Measurements from ENCODE around the gene TOPBP1. TPM values are rescaled to one million over a fixed set of nuclear protein-coding genes. Genes with fewer than 3 reads are reported as not detected.

Gene TOPBP1
- total RNA-seq, 1 donor from 2014 or later: 18.2 TPM

- ATAC-seq: no peak
- intact Hi-C loops (cut with DNase I): no loop called here
These were observed 68.9 kb downstream of the TOPBP1 start for GRCh38 chr3:133592843-133593242.

GRCh38 chr3:133591271-133591742 lies 70.4 kb downstream of the TOPBP1 start:
- H3K9me3 ChIP-seq: no peaks in the 10 kb centered on the region
- H3K4me1 ChIP-seq: peaks cover 17% of the 10 kb centered on the region
- peaks cover 42% of the 10 kb centered on the region for H3K36me3 ChIP-seq
- intact Hi-C loops (cut with DNase I): no loop called here
- H3K27me3 ChIP-seq (ENCODE audit: low read depth): no peaks in the 10 kb centered on the region
- DNase-seq (no peak), ATAC-seq (peak; percentile 67 to 69)
- no peak overlapping the region for H3K4me3 ChIP-seq
- H3K27ac ChIP-seq: no peak overlapping the region
- TF ChIP-seq CTCF (IDR thresholded peaks at IDR 0.05): no peak

More at GRCh38 chr3:133592843-133593242, 68.9 kb downstream of the TOPBP1 start:
- Histone ChIP-seq H3K9me3 (no peaks in the 10 kb centered on the region), H3K27ac (no peak overlapping the region), H3K36me3 (peaks cover 27% of the 10 kb centered on the region), H3K27me3 (ENCODE audit: low read depth) (no peaks in the 10 kb centered on the region), H3K4me3 (no peak overlapping the region), H3K4me1 (peaks cover 17% of the 10 kb centered on the region)
- no peak for DNase-seq
- TF ChIP-seq CTCF (IDR thresholded peaks at IDR 0.05): no peak

- Histone ChIP-seq H3K27me3 (ENCODE audit: low read depth) (no peaks in the 10 kb centered on the region), H3K9me3 (no peaks in the 10 kb centered on the region), H3K36me3 (peaks cover 60% of the 10 kb centered on the region), H3K4me3 (no peak overlapping the region), H3K4me1 (peaks cover 17% of the 10 kb centered on the region), H3K27ac (no peak overlapping the region)
- intact Hi-C loops (cut with DNase I): no loop called here
- DNase-seq: no peak
- ATAC-seq: no peak
- TF ChIP-seq CTCF (IDR thresholded peaks at IDR 0.05): no peak
These were observed 72.2 kb downstream of the TOPBP1 start for GRCh38 chr3:133589503-133589902.

- H3K36me3 ChIP-seq: peaks cover 66% of the 10 kb centered on the region
- ATAC-seq: peak; percentile 21 to 23
These were observed 72.8 kb downstream of the TOPBP1 start for GRCh38 chr3:133588784-133589465.

GRCh38 chr3:133588035-133588434 lies 73.7 kb downstream of the TOPBP1 start:
- H3K36me3 ChIP-seq: peaks cover 75% of the 10 kb centered on the region
- intact Hi-C loops (cut with DNase I): no loop called here
- TF ChIP-seq CTCF (IDR thresholded peaks at IDR 0.05): no peak
- peak in 1 of 2 donors; percentile 27 for ATAC-seq
- no peak for DNase-seq
- no peak overlapping the region for H3K4me3 ChIP-seq
- H3K9me3 ChIP-seq: no peaks in the 10 kb centered on the region
- H3K27ac ChIP-seq: no peak overlapping the region
- H3K27me3 ChIP-seq (ENCODE audit: low read depth): no peaks in the 10 kb centered on the region
- H3K4me1 ChIP-seq: peaks cover 17% of the 10 kb centered on the region

More at GRCh38 chr3:133588784-133589465, 72.8 kb downstream of the TOPBP1 start:
- H3K27ac ChIP-seq: no peak overlapping the region
- peaks cover 17% of the 10 kb centered on the region for H3K4me1 ChIP-seq
- intact Hi-C loops (cut with DNase I): no loop called here
- no peaks in the 10 kb centered on the region for H3K9me3 ChIP-seq
- no peak for DNase-seq
- no peak overlapping the region for H3K4me3 ChIP-seq
- H3K27me3 ChIP-seq (ENCODE audit: low read depth): no peaks in the 10 kb centered on the region
- no peak for TF ChIP-seq CTCF (IDR thresholded peaks at IDR 0.05)
